Mononuclear cell (primary cell): ENCODE measurements around the gene LRBA. TPM values are rescaled to one million over a fixed set of nuclear protein-coding genes. Genes with fewer than 3 reads are reported as not detected.

ENCODE experiments used
- H3K27me3 ChIP-seq: 2 replicates; pipeline ENCODE4 v1.6.0; 2011; ENCODE audit warnings: low read length, control low read depth; ENCODE audit not compliant: insufficient read depth
- H3K4me1 ChIP-seq: 2 replicates; pipeline ENCODE4 v1.5.1; 2011; ENCODE audit warnings: mild to moderate bottlenecking, low read length, control low read depth; ENCODE audit not compliant: insufficient read depth
- H3K4me3 ChIP-seq: 2 replicates; pipeline ENCODE4 v1.5.1; 2011; ENCODE audit warnings: mild to moderate bottlenecking, low read length, moderate library complexity
- H3K9me3 ChIP-seq: 2 replicates; pipeline ENCODE4 v1.5.1; 2011; ENCODE audit warnings: low read depth, mild to moderate bottlenecking, control low read depth, low read length
- total RNA-seq: library from RNA; depleted of rRNA; stranded (reverse); fragments of >200 nt; gene quantifications from one replicate; pipeline ENCODE4 v1.2.3, GENCODE V29; 2012

LRBA gene
- total RNA-seq, 1 donor, result 96.0 TPM

GRCh38 chr4:150318971-150319370 is 696.1 kb downstream of the LRBA start:
- H3K9me3 ChIP-seq, result no peaks in the 10 kb centered on the region
- peaks cover 4% of the 10 kb centered on the region for H3K4me1 ChIP-seq
- H3K27me3 ChIP-seq, result no peaks in the 10 kb centered on the region
- H3K4me3 ChIP-seq, result no peak overlapping the region

GRCh38 chr4:150318527-150318926 is 696.6 kb downstream of the LRBA start:
- H3K9me3 ChIP-seq, result no peaks in the 10 kb centered on the region
- peaks cover 4% of the 10 kb centered on the region for H3K4me1 ChIP-seq
- H3K27me3 ChIP-seq, result no peaks in the 10 kb centered on the region
- no peak overlapping the region for H3K4me3 ChIP-seq

- H3K4me3 ChIP-seq, result no peak overlapping the region
- peaks cover 4% of the 10 kb centered on the region for H3K4me1 ChIP-seq
- H3K27me3 ChIP-seq, result no peaks in the 10 kb centered on the region
- no peaks in the 10 kb centered on the region for H3K9me3 ChIP-seq
Observed at GRCh38 chr4:150316332-150317205, 698.5 kb downstream of the LRBA start.

GRCh38 chr4:150315691-150316090 is 699.4 kb downstream of the LRBA start:
- Histone ChIP-seq H3K4me1 (peaks cover 4% of the 10 kb centered on the region), H3K27me3 (no peaks in the 10 kb centered on the region), H3K4me3 (no peak overlapping the region), H3K9me3 (no peaks in the 10 kb centered on the region)

GRCh38 chr4:150315175-150315574 is 699.9 kb downstream of the LRBA start:
- Histone ChIP-seq H3K9me3 (no peaks in the 10 kb centered on the region), H3K4me3 (no peak overlapping the region), H3K27me3 (no peaks in the 10 kb centered on the region), H3K4me1 (peaks cover 4% of the 10 kb centered on the region)

- Histone ChIP-seq H3K27me3 (no peaks in the 10 kb centered on the region), H3K9me3 (no peaks in the 10 kb centered on the region), H3K4me1 (peaks cover 4% of the 10 kb centered on the region), H3K4me3 (no peak overlapping the region)
Observed at GRCh38 chr4:150314031-150314430, 701.1 kb downstream of the LRBA start.

- H3K9me3 ChIP-seq, result no peaks in the 10 kb centered on the region
- H3K4me1 ChIP-seq, result no peaks in the 10 kb centered on the region
- no peak overlapping the region for H3K4me3 ChIP-seq
- no peaks in the 10 kb centered on the region for H3K27me3 ChIP-seq
Observed at GRCh38 chr4:150310159-150310895, 704.8 kb downstream of the LRBA start.

GRCh38 chr4:150308824-150309472 is 706.1 kb downstream of the LRBA start:
- H3K4me3 ChIP-seq, result no peak overlapping the region
- H3K4me1 ChIP-seq, result no peaks in the 10 kb centered on the region
- no peaks in the 10 kb centered on the region for H3K27me3 ChIP-seq
- H3K9me3 ChIP-seq, result no peaks in the 10 kb centered on the region

GRCh38 chr4:150306719-150307118 is 708.4 kb downstream of the LRBA start:
- no peaks in the 10 kb centered on the region for H3K9me3 ChIP-seq
- H3K27me3 ChIP-seq, result no peaks in the 10 kb centered on the region
- H3K4me3 ChIP-seq, result no peak overlapping the region
- H3K4me1 ChIP-seq, result no peaks in the 10 kb centered on the region

- Histone ChIP-seq H3K27me3 (no peaks in the 10 kb centered on the region), H3K4me3 (no peak overlapping the region), H3K9me3 (no peaks in the 10 kb centered on the region), H3K4me1 (no peaks in the 10 kb centered on the region)
Observed at GRCh38 chr4:150305995-150306394, 709.1 kb downstream of the LRBA start.

- no peaks in the 10 kb centered on the region for H3K27me3 ChIP-seq
- no peaks in the 10 kb centered on the region for H3K9me3 ChIP-seq
- no peaks in the 10 kb centered on the region for H3K4me1 ChIP-seq
- no peak overlapping the region for H3K4me3 ChIP-seq
Observed at GRCh38 chr4:150302553-150302952, 712.5 kb downstream of the LRBA start.

GRCh38 chr4:150299816-150300215 is 715.3 kb downstream of the LRBA start:
- Histone ChIP-seq H3K4me3 (no peak overlapping the region), H3K27me3 (no peaks in the 10 kb centered on the region), H3K4me1 (no peaks in the 10 kb centered on the region), H3K9me3 (no peaks in the 10 kb centered on the region)

GRCh38 chr4:150297861-150298474 is 717.1 kb downstream of the LRBA start:
- Histone ChIP-seq H3K4me1 (no peaks in the 10 kb centered on the region), H3K9me3 (no peaks in the 10 kb centered on the region), H3K4me3 (no peak overlapping the region)

GRCh38 chr4:150289881-150290280 is 725.2 kb downstream of the LRBA start:
- Histone ChIP-seq H3K4me3 (no peak overlapping the region), H3K27me3 (no peaks in the 10 kb centered on the region), H3K4me1 (no peaks in the 10 kb centered on the region), H3K9me3 (no peaks in the 10 kb centered on the region)

More at GRCh38 chr4:150297861-150298474, 717.1 kb downstream of the LRBA start:
- no peaks in the 10 kb centered on the region for H3K27me3 ChIP-seq

GRCh38 chr4:150289198-150289597 is 725.9 kb downstream of the LRBA start:
- H3K9me3 ChIP-seq, result no peaks in the 10 kb centered on the region
- no peaks in the 10 kb centered on the region for H3K4me1 ChIP-seq
- H3K27me3 ChIP-seq, result no peaks in the 10 kb centered on the region
- no peak overlapping the region for H3K4me3 ChIP-seq
